Measurements from ENCODE around the gene SGMS1. TPM values are rescaled to one million over a fixed set of nuclear protein-coding genes. Genes with fewer than 3 reads are reported as not detected.

Gene SGMS1
- total RNA-seq, 4 donors from 2014 or later, result 28.3 to 44.5 (median 41.7) TPM

GRCh38 chr10:50387007-50387731, 236.6 kb downstream of the SGMS1 start:
- no peaks in the 10 kb centered on the region for H3K36me3 ChIP-seq
- no peak overlapping the region for H3K27ac ChIP-seq
- in situ Hi-C loops (cut with MboI; ENCODE audit: low pct_ligation_motif_present in 1 of 4, low pct_unique_long_range_greater_than_20kb in 1 of 4, low sequenced_read_pairs in 3 of 4), result no loop called here
- no peak for DNase-seq
- intact Hi-C loops (cut with DNase I; ENCODE audit: low total_unique reads), result no loop called here
- no peak overlapping the region for H3K4me3 ChIP-seq
- H3K9me3 ChIP-seq, result no peaks in the 10 kb centered on the region
- WGBS, 2 donors (ENCODE audit: low coverage in 1 of 2), result 82 to 95% methylated on average over 5 to 7 of the region's 7 CpGs
- TF ChIP-seq CTCF (IDR thresholded peaks at IDR 0.05) (no peak), EP300 (IDR thresholded peaks at IDR 0.05; ENCODE audit: low read depth) (no peak), POLR2A (IDR thresholded peaks at IDR 0.05) (no peak), POLR2AphosphoS5 (IDR thresholded peaks at IDR 0.05) (no peak)
- H3K4me1 ChIP-seq, result peaks cover 0 to 23% (median 11%) of the 10 kb centered on the region in 4 donors
- no peaks in the 10 kb centered on the region for H3K27me3 ChIP-seq

GRCh38 chr10:50385624-50386023, 238.1 kb downstream of the SGMS1 start:
- H3K27ac ChIP-seq, result no peak overlapping the region
- H3K9me3 ChIP-seq, result no peaks in the 10 kb centered on the region
- no peak overlapping the region for H3K4me3 ChIP-seq
- no peaks in the 10 kb centered on the region for H3K27me3 ChIP-seq
- H3K36me3 ChIP-seq, result no peaks in the 10 kb centered on the region
- WGBS, 2 donors (ENCODE audit: low coverage in 1 of 2), result 72 to 81% methylated on average over 2 of the region's 2 CpGs
- in situ Hi-C loops (cut with MboI; ENCODE audit: low pct_ligation_motif_present in 1 of 4, low pct_unique_long_range_greater_than_20kb in 1 of 4, low sequenced_read_pairs in 3 of 4) (no loop called here), intact Hi-C loops (cut with DNase I; ENCODE audit: low total_unique reads) (no loop called here)
- no peak for DNase-seq
- peaks cover 0 to 31% (median 11%) of the 10 kb centered on the region in 4 donors for H3K4me1 ChIP-seq
- TF ChIP-seq POLR2AphosphoS5 (IDR thresholded peaks at IDR 0.05) (no peak), EP300 (IDR thresholded peaks at IDR 0.05; ENCODE audit: low read depth) (no peak), CTCF (IDR thresholded peaks at IDR 0.05) (no peak), POLR2A (IDR thresholded peaks at IDR 0.05) (no peak)

GRCh38 chr10:50384898-50385297, 238.9 kb downstream of the SGMS1 start:
- in situ Hi-C loops (cut with MboI; ENCODE audit: low pct_ligation_motif_present in 1 of 4, low pct_unique_long_range_greater_than_20kb in 1 of 4, low sequenced_read_pairs in 3 of 4), result no loop called here
- no peak overlapping the region for H3K4me3 ChIP-seq
- peaks cover 0 to 31% (median 11%) of the 10 kb centered on the region in 4 donors for H3K4me1 ChIP-seq
- 83 to 100% methylated on average over 2 of the region's 2 CpGs for WGBS, 2 donors (ENCODE audit: low coverage in 1 of 2)
- intact Hi-C loops (cut with DNase I; ENCODE audit: low total_unique reads), result no loop called here
- no peak for TF ChIP-seq EP300 (IDR thresholded peaks at IDR 0.05; ENCODE audit: low read depth)
- no peak for TF ChIP-seq CTCF (IDR thresholded peaks at IDR 0.05)
- TF ChIP-seq POLR2AphosphoS5 (IDR thresholded peaks at IDR 0.05), result no peak
- no peak for TF ChIP-seq POLR2A (IDR thresholded peaks at IDR 0.05)
- no peaks in the 10 kb centered on the region for H3K36me3 ChIP-seq
- H3K9me3 ChIP-seq, result no peaks in the 10 kb centered on the region
- no peaks in the 10 kb centered on the region for H3K27me3 ChIP-seq
- no peak for DNase-seq
- H3K27ac ChIP-seq, result no peak overlapping the region

GRCh38 chr10:50384238-50384637, 239.5 kb downstream of the SGMS1 start:
- Histone ChIP-seq H3K4me3 (no peak overlapping the region), H3K36me3 (no peaks in the 10 kb centered on the region), H3K9me3 (no peaks in the 10 kb centered on the region), H3K27ac (no peak overlapping the region), H3K27me3 (no peaks in the 10 kb centered on the region), H3K4me1 (peaks cover 0 to 31% (median 11%) of the 10 kb centered on the region in 4 donors)
- no peak for DNase-seq
- intact Hi-C loops (cut with DNase I; ENCODE audit: low total_unique reads) (no loop called here), in situ Hi-C loops (cut with MboI; ENCODE audit: low pct_ligation_motif_present in 1 of 4, low pct_unique_long_range_greater_than_20kb in 1 of 4, low sequenced_read_pairs in 3 of 4) (no loop called here)
- TF ChIP-seq EP300 (IDR thresholded peaks at IDR 0.05; ENCODE audit: low read depth) (no peak), POLR2AphosphoS5 (IDR thresholded peaks at IDR 0.05) (no peak), CTCF (IDR thresholded peaks at IDR 0.05) (no peak)

All from transverse colon (tissue), 4 donors.